ENCODE data around the gene GOLIM4. TPM values are rescaled to one million over a fixed set of nuclear protein-coding genes. Genes with fewer than 3 reads are reported as not detected.
A peak's percentile ranks its signal among the peaks of the same experiment; 100 is the strongest.

The GOLIM4 gene
- total and polyA plus RNA-seq, 2 of the 13 experiments (the other 11 are each of a cell fraction or from before 2014, with no cell fraction given), result 10.9 to 47.7 TPM

DNA sequence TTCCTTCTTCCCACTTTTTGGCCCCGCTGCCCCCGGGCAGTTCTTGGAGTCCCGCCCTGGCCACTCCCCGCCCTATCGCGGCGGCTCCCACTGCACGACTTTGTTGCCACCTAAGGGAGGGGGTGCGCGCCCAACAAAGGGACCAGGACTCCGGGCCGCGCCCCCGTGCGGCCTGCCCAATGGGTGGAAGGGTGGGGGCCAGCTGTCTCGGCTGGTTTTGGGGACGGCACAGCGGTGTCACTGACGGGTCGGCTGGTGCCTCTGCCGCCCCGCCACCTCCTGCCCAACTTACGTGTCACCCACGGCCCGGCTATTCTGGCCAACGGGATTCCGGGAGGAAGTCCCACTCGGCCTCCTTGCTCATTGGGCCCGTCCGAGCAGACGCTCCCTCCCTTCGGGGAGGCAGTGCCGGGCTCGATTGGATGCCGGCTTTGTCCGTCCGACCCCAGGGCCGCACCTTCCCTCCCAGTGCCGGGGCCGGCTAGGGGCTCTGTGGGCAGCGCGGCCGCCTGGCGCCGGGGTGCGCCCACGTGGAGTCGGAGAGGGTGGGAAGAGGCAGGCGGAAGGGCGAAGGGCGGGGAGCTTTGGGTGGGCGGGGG, at the start of gene GOLIM4 (continued):
- TF ChIP-seq, protein P1, sequence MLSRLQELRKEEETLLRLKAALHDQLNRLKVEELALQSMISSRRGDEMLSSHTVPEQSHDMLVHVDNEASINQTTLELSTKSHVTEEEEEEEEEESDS (CRISPR knock-in tag; IDR thresholded peaks at IDR 0.05; ENCODE audit: borderline replicate concordance), result peak; percentile 86; the same call in 1 of the 2 replicates
- TF ChIP-seq ZNF451 (CRISPR knock-in tag; IDR thresholded peaks at IDR 0.05), result no peak; the same call in 1 of the 2 replicates
- peak; percentile 68; the same call in 1 of the 2 replicates for TF ChIP-seq ZNF616 (CRISPR knock-in tag; IDR thresholded peaks at IDR 0.05; ENCODE audit: low read depth)
- TF ChIP-seq, protein P2, sequence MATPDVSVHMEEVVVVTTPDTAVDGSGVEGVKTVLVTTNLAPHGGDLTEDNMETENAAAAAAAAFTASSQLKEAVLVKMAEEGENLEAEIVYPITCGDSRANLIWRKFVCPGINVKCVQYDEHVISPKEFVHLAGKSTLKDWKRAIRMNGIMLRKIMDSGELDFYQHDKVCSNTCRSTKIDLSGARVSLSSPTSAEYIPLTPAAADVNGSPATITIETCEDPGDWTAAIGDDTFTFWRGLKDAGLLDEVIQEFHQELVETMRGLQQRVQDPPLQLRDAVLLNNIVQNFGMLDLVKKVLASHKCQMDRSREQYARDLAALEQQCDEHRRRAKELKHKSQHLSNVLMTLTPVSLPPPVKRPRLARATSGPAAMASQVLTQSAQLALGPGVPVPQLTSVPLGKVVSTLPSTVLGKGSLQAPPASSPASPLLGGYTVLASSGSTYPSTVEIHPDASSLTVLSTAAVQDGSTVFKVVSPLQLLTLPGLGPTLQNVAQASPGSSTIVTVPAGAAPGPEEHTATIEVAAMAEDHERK (CRISPR knock-in tag; IDR thresholded peaks at IDR 0.05; ENCODE audit: low read depth), result no peak
- no peak for TF ChIP-seq ZNF839 (CRISPR knock-in tag; IDR thresholded peaks at IDR 0.05; ENCODE audit: borderline replicate concordance)
- TF ChIP-seq ZIK1 (CRISPR knock-in tag; IDR thresholded peaks at IDR 0.05; ENCODE audit: borderline replicate concordance, low read depth), result peak; percentile 70; the same call in 1 of the 2 replicates
- TF ChIP-seq, protein P3, sequence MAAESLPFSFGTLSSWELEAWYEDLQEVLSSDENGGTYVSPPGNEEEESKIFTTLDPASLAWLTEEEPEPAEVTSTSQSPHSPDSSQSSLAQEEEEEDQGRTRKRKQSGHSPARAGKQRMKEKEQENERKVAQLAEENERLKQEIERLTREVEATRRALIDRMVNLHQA (CRISPR knock-in tag; IDR thresholded peaks at IDR 0.05), result no peak
- peak; percentile 93; the same call in 2 of the 3 replicates for TF ChIP-seq MXI1 (IDR thresholded peaks at IDR 0.05; ENCODE audit: borderline replicate concordance, low read depth, low read length)
- TF ChIP-seq KLF13 (CRISPR knock-in tag; IDR thresholded peaks at IDR 0.05), result no peak
- no peak for TF ChIP-seq ZNF17 (CRISPR knock-in tag; IDR thresholded peaks at IDR 0.05)
- no peak for TF ChIP-seq RFX1 (IDR thresholded peaks at IDR 0.05)
- no peak for TF ChIP-seq RFXANK (CRISPR knock-in tag; IDR thresholded peaks at IDR 0.05)
- TF ChIP-seq, protein P4, sequence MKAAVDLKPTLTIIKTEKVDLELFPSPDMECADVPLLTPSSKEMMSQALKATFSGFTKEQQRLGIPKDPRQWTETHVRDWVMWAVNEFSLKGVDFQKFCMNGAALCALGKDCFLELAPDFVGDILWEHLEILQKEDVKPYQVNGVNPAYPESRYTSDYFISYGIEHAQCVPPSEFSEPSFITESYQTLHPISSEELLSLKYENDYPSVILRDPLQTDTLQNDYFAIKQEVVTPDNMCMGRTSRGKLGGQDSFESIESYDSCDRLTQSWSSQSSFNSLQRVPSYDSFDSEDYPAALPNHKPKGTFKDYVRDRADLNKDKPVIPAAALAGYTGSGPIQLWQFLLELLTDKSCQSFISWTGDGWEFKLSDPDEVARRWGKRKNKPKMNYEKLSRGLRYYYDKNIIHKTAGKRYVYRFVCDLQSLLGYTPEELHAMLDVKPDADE (CRISPR knock-in tag; IDR thresholded peaks at IDR 0.05), result no peak
- peak; percentile 58; the same call in 1 of the 2 replicates for TF ChIP-seq NCOA1 (CRISPR knock-in tag; IDR thresholded peaks at IDR 0.05)
- TF ChIP-seq YEATS2 (CRISPR knock-in tag; IDR thresholded peaks at IDR 0.05; ENCODE audit: borderline replicate concordance), result peak; percentile 76
- peak; percentile 18; the same call in 1 of the 2 replicates for TF ChIP-seq FOXA3 (CRISPR knock-in tag; IDR thresholded peaks at IDR 0.05)
- peak; percentile 28; the same call in 1 of the 2 replicates for TF ChIP-seq NFATC3 (CRISPR knock-in tag; IDR thresholded peaks at IDR 0.05)
- no peak; the same call in none of the 2 replicates for TF ChIP-seq TSC22D2 (CRISPR knock-in tag; IDR thresholded peaks at IDR 0.05; ENCODE audit: borderline replicate concordance)
- TF ChIP-seq, protein P5, sequence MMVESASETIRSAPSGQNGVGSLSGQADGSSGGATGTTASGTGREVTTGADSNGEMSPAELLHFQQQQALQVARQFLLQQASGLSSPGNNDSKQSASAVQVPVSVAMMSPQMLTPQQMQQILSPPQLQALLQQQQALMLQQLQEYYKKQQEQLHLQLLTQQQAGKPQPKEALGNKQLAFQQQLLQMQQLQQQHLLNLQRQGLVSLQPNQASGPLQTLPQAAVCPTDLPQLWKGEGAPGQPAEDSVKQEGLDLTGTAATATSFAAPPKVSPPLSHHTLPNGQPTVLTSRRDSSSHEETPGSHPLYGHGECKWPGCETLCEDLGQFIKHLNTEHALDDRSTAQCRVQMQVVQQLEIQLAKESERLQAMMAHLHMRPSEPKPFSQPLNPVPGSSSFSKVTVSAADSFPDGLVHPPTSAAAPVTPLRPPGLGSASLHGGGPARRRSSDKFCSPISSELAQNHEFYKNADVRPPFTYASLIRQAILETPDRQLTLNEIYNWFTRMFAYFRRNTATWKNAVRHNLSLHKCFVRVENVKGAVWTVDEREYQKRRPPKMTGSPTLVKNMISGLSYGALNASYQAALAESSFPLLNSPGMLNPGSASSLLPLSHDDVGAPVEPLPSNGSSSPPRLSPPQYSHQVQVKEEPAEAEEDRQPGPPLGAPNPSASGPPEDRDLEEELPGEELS (CRISPR knock-in tag; IDR thresholded peaks at IDR 0.05), result peak; percentile 22; the same call in 1 of the 2 replicates
- TF ChIP-seq ZNF629 (CRISPR knock-in tag; conservative IDR thresholded peaks at IDR 0.05), result no peak
- no peak for TF ChIP-seq RAD21 (CRISPR knock-in tag; IDR thresholded peaks at IDR 0.05)
- TF ChIP-seq ZNF775 (CRISPR knock-in tag; IDR thresholded peaks at IDR 0.05; ENCODE audit: borderline replicate concordance), result no peak
- no peak for TF ChIP-seq TCF7 (IDR thresholded peaks at IDR 0.05; ENCODE audit: low read depth)
- TF ChIP-seq ZNF354B (CRISPR knock-in tag; IDR thresholded peaks at IDR 0.05), result no peak
- no peak for TF ChIP-seq ZNF615 (CRISPR knock-in tag; IDR thresholded peaks at IDR 0.05; ENCODE audit: borderline replicate concordance)
- peak; percentile 91 for TF ChIP-seq GABPB1 (CRISPR knock-in tag; IDR thresholded peaks at IDR 0.05)
- no peak for TF ChIP-seq ZC3H4 (CRISPR knock-in tag; IDR thresholded peaks at IDR 0.05; ENCODE audit: borderline replicate concordance)
- no peak for TF ChIP-seq WIZ (CRISPR knock-in tag; IDR thresholded peaks at IDR 0.05)

Measured in HepG2 (cell line).